Measurements from ENCODE around the gene CEP131.

CEP131 gene

DNA sequence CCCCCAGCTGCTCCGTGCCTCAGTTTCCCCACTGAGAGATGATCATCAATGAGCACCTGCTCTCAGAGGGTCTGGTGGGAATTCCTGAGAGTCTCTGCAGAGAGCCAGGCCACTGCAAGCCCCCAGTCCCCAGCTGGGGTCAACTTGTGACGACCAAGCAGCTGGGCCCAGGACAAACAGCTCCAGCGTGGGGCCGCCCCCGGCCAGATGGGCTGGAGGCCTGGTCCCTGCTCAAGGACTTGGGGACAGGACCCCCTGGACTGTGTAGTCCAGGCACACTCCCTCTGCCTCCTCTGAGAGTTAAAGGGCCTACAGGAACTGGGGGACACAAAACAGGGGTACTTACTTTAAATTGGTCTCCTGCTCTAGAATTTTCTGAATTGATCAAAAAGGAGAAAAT, 40.2 kb downstream of the CEP131 start:
- no peak for DNase-seq

DNA sequence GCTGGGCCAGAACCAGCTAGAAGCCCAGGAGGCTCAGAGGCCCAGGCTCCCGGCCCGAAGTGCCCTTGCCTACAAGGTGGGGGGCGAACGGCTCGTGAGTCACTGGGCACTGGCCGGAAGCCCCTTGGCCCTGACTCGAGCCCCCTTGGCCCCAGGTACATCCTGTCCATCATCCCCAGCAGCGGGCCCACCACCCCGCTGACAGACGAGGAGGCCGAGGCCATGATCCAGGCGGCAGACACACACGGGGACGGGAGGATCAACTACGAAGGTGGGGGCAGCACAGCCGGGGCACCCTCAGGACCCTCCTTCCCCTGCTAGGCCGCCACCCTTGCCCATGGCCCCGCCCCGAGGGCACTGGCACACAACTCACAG, 41.0 kb downstream of the CEP131 start:
- DNase-seq, result no peak

DNA sequence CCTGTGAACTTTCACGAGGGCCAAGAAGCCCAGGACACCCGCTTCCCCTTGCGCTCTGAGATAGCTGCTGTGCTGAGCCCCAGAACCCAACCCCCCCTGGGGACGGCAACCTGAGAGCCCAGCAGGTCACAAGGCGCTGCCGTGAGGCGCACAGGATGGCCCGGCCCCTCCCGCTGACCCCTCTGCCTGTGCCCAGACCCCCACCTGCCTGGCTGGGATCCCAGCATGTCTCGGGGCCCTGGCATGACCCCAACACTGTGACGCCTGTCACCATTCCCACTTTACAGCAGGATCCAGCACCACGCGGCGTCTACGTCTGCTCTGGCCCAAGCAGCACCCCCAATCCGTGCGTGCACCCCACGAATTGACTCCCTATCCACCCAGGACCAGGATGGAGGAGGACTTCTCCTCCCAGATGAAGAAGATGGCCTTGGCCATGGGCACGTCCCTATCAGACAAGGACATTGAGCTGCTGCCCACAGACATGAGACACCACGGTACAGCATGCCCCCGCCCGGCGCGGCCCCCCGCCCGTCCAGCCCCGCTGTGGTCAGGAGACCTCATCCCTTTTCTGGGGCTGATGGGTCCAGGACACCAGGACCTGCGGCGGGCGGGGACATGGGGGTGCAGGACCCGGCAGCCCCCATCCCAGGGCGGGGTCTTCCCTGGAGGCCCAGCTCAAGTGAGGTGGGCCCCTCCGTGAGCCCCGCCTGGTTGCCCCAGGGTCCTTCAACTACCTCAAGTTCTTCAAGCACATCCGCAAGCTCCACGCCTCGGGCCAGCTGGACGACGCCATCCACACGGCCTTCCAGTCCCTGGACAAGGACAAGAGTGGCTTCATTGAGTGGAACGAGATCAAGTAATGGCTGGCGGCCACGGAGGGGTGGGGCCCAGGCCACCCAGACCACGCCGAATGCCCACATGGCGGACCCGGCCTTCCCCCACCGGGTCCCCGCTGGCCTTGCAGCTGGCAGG, 41.6 kb downstream of the CEP131 start:
- no peak for DNase-seq

DNA sequence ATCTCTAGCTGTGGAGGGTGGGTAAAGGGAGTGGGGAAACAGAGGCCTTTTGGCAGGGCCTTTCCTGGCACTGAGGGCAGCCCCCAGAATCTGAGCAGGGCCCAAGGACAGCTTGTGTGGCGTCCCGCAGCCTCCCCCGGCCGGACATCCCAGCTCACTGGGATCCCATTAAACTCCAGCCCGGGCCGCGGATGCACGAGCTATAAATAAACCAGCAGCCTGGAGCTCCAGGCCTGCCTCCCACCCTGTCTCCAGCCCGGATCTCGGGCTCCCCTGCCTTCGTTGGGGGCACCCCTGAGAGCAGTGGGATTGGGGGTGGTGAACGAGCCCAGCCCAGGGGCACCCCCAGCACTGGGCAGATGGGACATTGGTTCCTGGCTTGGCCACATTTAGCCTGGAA, 42.9 kb downstream of the CEP131 start:
- DNase-seq, result no peak

DNA sequence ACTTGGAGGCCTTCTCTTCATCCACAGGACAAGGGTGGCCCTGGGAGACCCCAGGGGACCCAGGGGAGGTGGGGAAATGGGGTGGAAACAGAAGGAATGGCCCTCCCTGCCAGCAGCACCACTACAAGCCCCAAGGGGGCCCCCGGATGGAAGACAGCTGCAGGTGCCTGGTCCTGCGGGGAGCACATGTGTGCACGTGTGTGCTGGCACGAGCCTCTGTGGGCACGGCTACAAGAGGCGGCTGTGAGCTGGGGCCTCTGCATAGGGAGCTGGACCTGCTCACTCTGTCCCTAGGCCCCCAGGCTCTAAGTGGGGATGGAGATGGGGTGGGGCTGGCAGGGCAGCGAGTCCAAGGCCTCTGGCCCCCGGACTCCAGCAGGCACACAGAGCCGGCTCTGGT, 43.5 kb downstream of the CEP131 start:
- no peak for DNase-seq

DNA sequence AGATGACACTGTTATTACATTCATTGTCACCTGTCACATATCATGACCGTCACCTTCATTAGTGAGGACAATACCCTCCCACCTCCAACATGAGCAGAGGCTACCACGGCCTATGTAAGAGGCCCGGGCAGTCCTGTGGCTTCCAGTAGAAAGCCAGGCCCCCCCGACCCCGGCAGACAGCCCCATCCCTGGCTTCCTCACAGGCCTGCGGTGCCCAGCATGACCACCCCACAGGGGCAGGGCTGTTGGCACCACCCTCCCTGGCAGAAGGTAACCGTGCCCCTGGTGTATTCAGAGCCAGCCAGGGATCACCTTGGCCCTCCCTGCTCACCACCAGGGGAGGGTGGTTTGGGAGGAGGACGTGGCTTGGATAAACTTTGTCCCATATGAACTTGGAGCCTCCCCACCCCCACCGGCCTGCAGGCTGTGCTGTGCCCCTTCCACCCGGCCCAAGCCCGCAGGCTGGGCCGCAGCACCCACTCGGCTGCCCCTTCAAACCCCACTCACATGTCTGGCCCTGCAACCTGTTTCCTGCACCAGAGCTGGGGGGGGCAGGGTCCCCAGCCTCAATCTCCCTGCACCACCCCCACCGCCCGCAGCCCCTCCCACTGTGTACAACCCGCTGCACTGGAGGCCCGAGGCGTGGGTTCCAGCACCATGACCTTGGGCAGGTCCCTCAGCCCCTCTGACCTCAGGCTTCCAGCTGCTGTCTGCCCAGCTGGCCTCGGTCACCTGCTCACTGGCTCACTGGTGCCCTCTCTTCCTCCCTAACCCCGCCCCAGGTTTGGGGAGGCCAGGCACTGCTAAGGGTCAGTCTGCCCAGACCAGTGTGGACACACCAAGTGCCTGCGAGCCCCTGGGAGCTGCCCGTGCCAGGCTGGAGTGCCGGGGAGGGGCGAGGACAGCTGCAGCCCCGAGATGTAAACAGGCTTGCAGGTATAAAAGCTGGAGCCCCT, 44.4 kb downstream of the CEP131 start:
- no peak for DNase-seq

DNA sequence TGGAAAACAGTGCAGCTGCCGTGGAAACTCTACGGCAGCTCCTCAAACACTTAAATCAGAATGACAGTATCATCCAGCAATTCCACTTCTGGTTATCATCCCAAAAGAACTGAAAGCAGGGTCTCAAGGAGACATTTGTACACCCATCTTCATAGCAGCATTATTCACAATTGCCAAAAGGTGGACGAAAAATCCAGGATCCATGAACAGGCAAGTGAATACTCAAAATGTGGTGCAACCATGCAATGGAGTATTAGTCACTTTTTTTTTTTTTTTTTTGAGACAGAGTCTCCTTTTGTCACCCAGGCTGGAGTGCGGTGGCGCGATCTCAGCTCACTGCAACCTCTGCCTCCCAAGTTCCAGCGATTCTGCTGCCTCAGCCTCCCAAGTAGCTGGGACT, 46.1 kb downstream of the CEP131 start:
- no peak for DNase-seq

DNA sequence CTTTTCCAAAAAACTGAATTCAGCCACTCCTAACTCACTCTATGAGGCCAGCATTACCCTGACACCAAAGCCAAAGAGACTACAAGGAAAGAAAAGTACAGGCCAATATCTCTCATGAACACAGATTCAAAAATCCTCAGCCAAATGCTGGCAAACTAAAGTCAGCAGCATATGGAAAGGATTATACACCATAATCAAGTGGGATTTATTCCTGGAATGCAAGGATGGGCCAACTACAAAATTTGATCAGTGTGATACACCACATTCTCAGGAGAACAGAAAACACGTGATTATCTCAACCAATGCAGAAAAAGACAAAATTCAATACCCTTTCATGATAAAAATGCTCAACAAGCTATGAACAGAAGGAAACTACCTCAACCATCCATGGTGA, 49.0 kb downstream of the CEP131 start:
- no peak for DNase-seq

DNA sequence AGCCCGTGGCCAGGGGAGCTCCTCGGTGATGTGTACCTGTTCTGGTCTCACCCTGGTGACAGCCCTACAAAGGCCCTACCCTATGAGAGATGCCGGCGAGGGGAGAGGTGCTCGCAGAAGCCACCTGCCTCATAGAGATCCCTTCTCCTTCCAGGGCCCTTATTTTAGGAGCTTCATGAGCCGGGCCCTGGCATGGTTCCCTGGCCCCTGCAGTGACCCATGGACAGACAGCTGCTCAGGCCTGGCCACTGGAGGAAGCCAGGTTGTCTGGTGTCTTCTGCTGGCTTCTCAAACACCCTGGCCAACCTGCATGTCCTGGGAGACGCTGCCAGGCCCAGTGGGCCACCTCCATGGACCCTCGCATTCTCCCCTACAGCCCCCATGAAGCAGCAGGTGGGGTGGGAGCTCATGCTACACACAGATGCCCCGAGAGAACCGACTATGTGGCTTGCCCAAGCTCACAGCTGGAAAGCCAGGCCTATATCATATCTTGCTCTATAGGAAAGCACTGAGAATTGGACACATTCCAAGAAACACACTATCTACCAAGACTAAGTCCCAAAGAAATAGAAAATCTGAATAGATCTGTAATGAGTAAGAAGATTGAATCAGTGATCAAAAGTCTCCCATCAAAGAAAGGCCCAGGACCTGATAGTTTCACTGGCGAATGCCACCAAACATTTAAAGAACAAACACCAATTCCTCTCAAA, 49.6 kb downstream of the CEP131 start:
- DNase-seq, result no peak

DNA sequence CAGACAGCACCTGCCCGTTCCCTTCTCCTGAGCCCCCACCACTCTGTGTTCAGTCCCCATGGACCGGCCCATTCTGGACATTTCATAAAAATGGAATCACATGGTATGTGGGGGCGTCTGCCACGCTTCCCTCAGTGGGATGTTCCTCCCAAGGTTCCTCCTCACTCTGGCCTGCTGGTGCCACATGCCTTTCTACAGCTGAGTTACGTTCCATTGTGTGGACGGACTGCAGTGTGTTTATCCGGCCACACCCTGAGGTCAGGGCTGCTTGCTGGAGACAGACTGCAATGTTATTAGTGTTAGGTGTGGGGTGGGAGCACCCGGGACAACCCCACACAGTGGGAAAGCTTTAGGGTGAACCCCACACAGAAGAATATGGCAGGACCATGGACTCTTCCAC, 50.8 kb downstream of the CEP131 start:
- no peak for DNase-seq

DNA sequence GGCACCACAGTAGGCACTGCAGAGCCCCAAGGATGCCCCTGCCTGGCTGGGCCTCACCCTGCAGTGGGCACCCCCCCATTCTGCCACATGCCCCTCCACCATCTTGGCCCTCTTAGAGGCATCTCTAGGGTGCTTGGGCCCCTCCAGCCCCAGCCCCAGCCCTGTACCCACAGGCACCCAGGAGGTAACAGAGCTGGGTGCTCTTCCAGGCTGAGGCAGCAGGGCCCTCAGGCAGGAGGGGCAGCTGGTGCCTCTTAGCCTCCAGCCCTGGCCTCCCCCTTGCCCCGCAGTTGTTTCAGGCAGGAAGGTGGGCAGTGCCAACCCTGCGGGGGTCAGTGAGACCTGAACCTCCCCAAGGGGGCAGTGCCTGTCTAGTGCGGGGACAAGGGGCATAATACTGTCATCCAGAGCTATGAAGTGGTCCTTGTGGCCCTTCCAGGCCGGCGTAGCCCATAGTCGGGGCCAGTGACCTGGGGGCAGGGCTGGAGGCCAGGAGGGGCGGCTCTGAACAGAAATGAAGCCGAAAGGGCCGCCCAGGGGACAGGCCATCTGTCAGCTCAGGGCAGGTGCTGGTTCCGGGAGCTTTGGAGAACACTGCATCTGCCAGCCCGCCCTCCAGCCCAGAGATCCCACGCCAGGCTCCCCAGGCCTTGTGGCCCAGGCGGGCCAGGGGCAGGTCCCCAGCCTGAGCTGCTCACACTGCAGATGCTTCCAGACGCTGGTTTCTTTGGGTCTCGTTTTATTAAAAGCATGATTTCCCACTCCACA, 51.9 kb downstream of the CEP131 start:
- DNase-seq, result no peak

DNA sequence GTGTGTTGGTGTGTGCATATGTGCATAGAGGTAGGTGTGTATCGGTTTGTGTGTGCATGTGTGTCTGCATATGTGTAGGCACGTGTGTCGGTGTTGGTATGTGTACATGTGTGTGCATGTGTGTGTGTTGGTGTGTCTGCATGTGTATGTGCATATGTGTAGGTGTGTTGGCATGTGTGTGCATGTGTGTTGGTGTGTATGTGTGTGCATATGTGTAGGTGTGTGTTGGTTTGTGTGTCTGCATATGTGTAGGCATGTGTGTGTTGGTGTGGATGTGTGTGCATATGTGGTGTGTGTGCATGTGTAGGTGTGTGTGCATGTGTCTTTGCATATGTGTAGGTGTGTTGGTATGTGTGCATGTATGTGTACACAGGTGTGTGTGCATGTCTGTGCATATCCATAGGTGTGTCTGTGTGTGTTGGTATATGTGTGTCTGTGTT, 52.9 kb downstream of the CEP131 start:
- no peak for DNase-seq

DNA sequence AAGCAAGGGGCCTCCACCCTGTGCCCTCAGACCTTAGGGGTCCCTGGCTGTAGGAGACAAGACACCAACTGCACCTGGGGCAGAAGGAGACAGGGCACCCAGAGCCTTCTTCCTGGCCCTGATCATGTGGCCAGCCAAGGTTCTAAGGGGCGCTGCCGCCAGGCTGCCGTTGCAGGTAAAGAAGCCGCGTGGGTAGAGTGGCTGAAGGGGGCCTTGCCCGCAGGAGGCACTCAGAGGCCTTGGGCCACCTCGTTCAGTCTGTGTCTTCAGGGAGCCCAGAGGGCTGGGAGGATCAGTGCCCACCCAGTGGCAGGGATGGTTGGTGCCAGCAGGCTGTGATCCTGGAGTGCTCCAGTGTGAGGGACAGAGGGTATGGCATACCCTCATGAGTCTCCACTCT, 55.1 kb downstream of the CEP131 start:
- DNase-seq, result no peak

DNA sequence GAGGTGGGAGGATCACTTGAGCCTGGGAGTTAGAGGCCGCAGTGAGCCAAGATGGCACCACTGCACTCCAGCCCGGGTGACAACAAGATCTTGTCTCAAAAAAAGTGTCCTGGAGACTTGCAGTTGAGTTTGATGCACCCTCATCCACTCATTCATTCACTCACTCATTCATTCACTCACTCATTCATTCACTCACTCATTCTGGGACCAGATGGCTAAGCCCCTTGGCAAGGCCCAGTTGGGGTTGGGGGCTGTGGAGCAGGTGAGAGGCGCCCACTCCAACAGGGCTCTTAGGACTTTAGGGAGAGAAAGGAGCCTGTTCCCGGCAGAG, 55.6 kb downstream of the CEP131 start:
- no peak for DNase-seq

DNA sequence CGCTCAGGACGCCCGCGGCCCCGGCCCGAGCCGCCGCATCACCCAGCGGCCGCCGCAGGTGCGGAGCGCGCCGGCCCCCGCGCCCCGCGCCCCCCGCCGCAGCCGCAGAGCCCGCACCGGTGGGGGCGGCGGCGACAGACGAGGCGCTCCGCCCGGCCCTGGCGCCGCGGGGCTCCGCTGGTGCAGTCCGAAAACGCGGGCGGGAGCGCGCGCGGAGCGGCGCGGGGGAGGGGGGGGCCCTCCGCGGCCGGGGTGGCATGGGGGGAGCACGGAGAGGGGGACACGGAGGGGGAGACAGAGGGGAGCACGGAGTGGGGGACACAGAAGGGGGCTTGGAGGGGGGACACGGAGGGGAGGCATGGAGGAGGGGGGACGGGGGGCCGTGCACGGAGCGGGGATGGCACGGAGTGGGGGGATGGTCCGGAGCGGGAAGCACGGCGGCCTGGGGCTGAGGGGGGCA, 56.7 kb downstream of the CEP131 start, which contains the start of gene AATK:
AATK (minus strand) TSS at position 189 of the 460 bp plus-strand sequence. CDS start 229 bp downstream, outside the sequence.
- DNase-seq, result no peak

DNA sequence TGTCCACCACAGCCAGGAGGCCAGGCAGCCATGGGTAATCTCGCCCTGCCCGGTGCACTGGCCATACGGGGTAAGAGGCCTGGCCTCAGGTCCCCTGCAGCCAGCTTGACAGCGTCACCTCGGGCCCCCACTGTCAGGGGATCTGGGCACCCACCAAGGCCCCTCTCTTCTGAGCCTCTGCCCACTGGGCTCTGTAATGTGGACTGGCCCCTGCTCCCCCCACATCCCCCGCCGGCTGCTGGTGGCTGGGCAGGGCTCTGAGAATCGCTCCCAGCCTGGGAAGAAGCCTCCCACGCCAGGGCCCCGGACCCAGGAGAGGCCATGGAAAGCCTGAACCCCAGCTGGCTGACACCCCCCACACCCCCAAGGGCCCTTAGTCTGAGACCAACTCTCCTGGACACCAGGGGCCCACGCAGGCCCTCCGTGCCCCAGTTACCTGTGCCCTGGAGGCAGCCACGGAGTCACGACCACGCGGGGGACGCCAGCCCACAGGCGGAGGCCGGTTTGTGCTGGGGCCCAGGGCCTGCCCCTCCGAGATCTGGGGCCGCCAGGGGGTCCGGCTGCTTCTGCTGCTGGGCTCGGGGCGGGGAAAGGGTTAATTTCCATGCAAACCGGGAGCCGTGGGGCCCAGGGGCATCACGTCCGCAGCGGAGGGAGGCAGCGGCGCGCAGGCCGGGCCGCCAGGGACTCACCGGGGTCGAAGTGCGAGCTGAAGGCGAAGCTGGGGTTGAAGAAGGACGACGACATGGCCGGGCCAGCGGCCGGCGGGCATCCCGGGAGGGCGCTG, 57.3 kb downstream of the CEP131 start, which contains the start of gene PVALEF:
PVALEF (plus strand) TSS at position 262 of the 787 bp plus-strand sequence. CDS start 15,720 bp downstream, outside the sequence.
- DNase-seq, result no peak

DNA sequence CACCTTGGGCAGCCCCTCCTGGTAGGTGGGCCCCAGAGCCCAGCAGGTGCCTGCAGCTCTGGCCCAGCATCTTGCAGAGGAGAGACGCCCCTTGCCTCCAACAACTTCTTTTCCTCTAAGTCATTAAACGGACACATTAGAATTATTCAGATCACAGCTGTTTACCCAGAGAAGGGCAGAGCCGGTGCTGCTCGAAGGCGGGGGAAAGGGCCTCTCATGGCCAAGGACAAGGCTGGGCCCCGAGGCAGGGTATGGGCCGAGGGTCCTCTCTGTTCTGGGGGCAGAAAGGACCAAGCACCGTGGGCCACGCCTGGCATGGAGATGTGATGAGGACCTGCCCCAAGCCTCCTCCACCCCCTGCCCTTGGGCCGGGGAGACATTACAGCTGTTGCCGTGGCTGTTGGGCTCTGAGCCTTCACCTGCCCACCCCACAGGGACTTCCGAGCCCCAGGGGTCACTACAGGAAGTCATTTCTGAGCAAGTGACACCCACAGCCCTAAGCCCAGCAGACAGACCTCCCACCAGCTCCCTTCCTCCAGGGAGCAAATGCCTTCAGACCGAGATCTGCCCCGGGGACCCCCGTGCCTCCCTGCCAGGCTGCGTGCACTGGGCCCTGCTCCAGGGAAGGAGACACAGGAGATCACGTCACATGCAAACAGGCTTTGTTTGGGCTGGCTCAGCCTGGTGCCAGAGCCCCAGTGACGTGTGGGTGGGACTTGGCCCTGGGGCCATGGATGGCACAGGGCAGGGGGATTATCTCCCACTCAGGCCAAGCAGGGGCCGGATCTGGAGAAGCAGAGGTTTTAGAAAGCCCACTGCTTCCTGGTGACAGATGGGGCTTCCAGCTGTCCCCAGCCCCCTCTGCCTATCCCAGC, 58.2 kb downstream of the CEP131 start:
- no peak for DNase-seq

DNA sequence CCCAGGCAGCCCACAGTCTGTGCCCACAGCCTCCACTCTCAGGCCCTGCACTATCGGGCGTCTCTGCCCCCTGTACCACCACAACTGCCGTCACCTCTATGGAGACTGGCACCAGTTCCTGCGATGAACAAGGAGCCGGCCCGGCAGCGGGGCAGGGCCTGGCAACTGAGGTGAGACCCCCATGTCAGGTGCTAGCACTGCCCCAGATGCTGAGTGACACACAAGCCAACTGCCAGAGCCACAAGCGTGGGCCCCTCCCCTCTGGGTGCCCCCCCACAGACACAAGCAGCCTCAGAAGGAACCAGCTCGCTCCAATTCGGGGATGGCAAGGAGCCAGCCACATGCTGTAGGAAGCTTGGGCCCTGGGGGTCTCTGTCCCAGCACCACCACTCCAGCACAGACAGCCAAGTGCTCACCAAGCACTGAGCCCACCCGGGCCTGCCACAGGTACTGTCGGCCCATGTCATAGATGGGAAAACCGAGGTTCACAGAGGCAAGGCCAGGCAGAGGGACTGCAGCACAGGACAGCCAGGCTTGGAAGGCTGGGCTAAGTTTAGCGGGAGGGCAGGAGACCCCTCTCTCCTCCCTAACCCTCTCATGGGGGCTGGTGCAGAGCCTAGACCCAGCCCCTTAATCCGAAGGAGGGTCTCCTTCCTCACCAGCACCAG, 58.9 kb downstream of the CEP131 start:
- no peak for DNase-seq

DNA sequence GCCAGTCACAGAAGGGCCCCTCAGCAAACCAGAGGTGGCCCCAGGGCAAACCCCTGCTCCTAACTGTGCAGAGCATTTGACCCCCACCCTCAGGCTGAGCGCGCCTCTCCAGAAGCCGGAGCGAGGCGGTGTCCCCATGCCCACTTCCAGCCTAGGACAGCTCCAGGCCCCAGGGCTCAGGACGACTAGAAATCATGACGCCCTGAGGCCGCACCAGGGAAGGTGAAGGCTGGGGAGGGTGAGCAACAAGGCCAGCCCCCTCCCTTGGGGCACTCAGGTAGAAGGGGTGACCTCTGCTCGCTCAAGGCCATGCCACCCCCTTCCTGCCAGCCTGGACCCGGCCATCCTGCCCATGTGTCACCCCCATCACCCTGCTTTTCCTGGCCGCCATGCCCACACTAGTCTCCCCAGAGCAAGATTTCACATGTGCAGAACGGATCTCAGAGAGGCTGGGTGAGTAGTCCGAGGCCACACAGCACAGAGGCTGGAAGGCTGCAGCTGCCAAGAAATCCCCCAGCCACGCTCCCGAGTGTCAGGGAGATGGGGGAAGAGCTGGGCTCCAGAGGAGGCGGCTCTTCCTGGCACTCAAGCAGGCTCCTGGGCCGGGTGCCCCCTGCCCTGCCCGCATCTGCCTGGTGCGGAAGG, 59.6 kb downstream of the CEP131 start:
- DNase-seq, result no peak
